Inferior parietal cortex (tissue), 1 donor: ENCODE measurements around the gene ACOT8.
A peak's percentile ranks its signal among the peaks of the same experiment; 100 is the strongest.
"Not testable (repeated sequence)": the region's sequence is repeated elsewhere in the genome, so short reads cannot be mapped to it uniquely, and the experiment has no call there.

ENCODE experiments used
- DNase-seq: peaks from one replicate; pipeline ENCODE4 v3.0.0-alpha.2; 2016; ENCODE audit errors: extremely low spot score

The ACOT8 gene

GRCh38 chr20:45852326-45852725, 4.9 kb downstream of the ACOT8 start:
- no peak for DNase-seq

- no peak for DNase-seq
Observed at GRCh38 chr20:45851501-45851900, 5.7 kb downstream of the ACOT8 start.

- DNase-seq, result no peak
Observed at GRCh38 chr20:45850926-45851325, 6.3 kb downstream of the ACOT8 start.

- DNase-seq, result no peak
Observed at GRCh38 chr20:45850238-45850637, 7.0 kb downstream of the ACOT8 start.

- DNase-seq, result no peak
Observed at GRCh38 chr20:45848969-45849582, 8.1 kb downstream of the ACOT8 start.

GRCh38 chr20:45848421-45848820, 8.8 kb downstream of the ACOT8 start:
- no peak for DNase-seq

GRCh38 chr20:45845452-45845851, 11.7 kb downstream of the ACOT8 start:
- DNase-seq, result no peak

GRCh38 chr20:45843506-45843905, 13.7 kb downstream of the ACOT8 start:
- DNase-seq, result no peak

GRCh38 chr20:45842169-45842812, 14.9 kb downstream of the ACOT8 start:
- DNase-seq, result no peak

- no peak for DNase-seq
Observed at GRCh38 chr20:45841407-45842129, 15.6 kb downstream of the ACOT8 start.

- DNase-seq, result no peak
Observed at GRCh38 chr20:45840700-45841198, 16.4 kb downstream of the ACOT8 start.

GRCh38 chr20:45836841-45837240, 20.4 kb downstream of the ACOT8 start:
- no peak for DNase-seq

GRCh38 chr20:45835825-45836224, 21.4 kb downstream of the ACOT8 start:
- no peak for DNase-seq

- DNase-seq, result no peak
Observed at GRCh38 chr20:45835329-45835765, 21.8 kb downstream of the ACOT8 start.

- no peak for DNase-seq
Observed at GRCh38 chr20:45834797-45835161, 22.4 kb downstream of the ACOT8 start.

GRCh38 chr20:45833883-45834796, 23.1 kb downstream of the ACOT8 start:
- DNase-seq, result no peak

GRCh38 chr20:45833030-45833882, 23.9 kb downstream of the ACOT8 start, which contains the start of gene SNX21:
SNX21 (plus strand) TSS chr20:45833799; CDS start chr20:45833920, 121 bp downstream.
- DNase-seq, result peak; percentile 48

- DNase-seq, result no peak
Observed at GRCh38 chr20:45832619-45833018, 24.6 kb downstream of the ACOT8 start.

GRCh38 chr20:45829673-45830106, 27.5 kb downstream of the ACOT8 start:
- DNase-seq, result not testable (repeated sequence)

GRCh38 chr20:45828589-45828988, 28.6 kb downstream of the ACOT8 start:
- DNase-seq, result no peak

GRCh38 chr20:45827712-45828111, 29.5 kb downstream of the ACOT8 start:
- DNase-seq, result no peak
